ENCODE results near the gene TKTL2.
"Not testable (repeated sequence)": the region's sequence is repeated elsewhere in the genome, so short reads cannot be mapped to it uniquely, and the experiment has no call there.

Gene TKTL2

DNA sequence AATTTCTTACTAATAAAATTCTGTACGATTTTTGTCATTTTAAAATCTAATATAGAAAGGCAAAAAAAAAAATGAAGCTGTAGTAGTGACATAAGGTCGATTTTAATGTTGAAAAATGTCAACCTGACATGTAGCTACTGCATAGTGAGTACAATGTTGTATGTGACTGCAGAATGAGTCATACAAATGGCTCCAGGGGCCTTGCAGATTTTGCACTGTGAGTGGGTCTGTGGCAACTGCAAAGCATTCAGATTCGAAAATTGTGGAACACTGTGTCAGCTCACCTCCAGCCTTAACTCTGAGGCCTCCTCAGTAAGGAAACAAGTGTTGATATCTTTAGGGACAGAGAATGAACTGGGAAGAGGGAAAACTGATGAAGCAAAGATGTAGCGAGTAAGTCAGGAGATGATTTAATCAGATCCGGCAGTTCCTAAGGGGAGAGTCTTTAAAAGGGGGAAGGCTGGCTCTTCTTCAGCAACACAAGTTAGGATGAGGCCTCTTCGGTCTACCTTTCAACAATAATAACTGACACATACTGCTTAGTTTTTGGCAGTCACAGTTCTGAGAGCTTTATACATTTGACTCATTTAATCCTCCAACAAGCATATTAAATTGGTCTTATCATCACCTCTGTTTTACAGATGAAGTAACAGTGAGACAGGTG, 24.9 kb downstream of the TKTL2 start:
- in situ Hi-C loops (cut with MboI; ENCODE audit: low sequenced_read_pairs): no loop called here

GRCh38 chr4:163447481-163447880, 26.1 kb downstream of the TKTL2 start:
- in situ Hi-C loops (cut with MboI; ENCODE audit: low sequenced_read_pairs): no loop called here

DNA sequence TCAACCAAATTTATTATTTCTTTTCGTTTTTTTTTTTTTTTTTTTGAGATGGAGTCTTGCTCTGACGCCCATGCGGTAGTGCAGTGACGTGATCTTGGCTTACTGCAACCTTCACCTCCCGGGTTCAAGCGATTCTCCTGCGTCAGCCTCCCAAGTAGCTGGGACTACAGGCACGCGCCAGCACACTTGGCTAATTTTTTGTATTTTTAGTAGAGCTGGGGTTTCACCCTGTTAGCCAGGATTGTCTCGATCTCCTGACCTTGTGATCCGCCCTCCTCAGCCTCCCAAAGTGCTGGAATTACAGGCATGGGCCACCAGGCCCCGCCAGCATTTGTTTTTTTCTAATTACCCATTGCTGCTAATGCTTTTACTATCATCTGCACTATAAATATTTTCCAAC, 26.5 kb downstream of the TKTL2 start:
- in situ Hi-C loops (cut with MboI; ENCODE audit: low sequenced_read_pairs): not testable (repeated sequence)

- in situ Hi-C loops (cut with MboI; ENCODE audit: low sequenced_read_pairs): no loop called here
Observed at GRCh38 chr4:163440040-163440439, 33.5 kb downstream of the TKTL2 start.
